H4 (cell line): ENCODE data around the gene ZRANB1. TPM values are rescaled to one million over a fixed set of nuclear protein-coding genes. Genes with fewer than 3 reads are reported as not detected.

Source experiments
- DNase-seq: peaks from one replicate; pipeline ENCODE4 v3.0.0-alpha.2; 2015; ENCODE audit warnings: low spot score
- total RNA-seq: library from RNA; depleted of rRNA; stranded (reverse); fragments of >200 nt; shearing (Covaris generic); gene quantifications from 2 replicates; pipeline ENCODE4 v1.2.3, GENCODE V29; 2014

ZRANB1 gene
- total RNA-seq, 1 experiment from 2014 or later, result 22.2 TPM

GRCh38 chr10:124921261-124921660, 20.7 kb upstream of the ZRANB1 start:
- no peak for DNase-seq

DNA sequence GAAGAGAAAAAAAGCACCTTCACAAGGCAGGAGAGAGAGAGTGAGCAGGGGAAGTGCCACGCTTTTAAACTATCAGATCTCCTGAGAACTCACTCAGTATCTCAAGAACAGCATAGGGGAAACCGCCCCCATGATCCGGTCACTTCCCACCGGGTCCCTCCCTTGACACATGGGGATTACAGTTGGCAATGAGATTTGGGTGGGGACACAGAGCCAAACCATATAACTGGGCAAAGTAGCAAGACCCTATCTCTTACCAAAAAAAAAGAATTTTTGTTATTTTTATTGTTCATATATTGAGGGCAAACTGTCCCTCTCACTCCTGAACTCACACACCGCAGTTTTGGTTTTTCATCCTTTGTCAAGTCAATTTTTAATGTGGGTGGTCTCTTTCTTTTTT, 18.2 kb upstream of the ZRANB1 start:
- no peak for DNase-seq

DNA sequence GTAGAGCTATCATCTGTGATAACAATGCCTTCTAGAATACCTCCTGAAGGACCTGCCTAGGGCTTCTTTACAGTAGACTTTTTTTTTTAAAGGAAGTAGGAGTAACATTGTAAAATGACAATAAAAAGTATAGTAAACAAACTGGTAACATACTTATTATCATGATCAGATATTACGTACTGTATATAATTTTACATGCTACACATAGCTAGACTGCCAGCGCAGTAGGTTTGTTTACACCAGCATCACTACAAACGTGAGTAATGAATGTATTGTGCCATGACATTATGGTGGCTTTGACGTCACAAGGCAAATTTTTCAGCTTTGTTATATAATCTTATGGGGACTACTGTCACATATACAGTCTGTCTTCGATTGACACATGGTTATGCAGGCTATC, 15.4 kb upstream of the ZRANB1 start:
- no peak for DNase-seq

DNA sequence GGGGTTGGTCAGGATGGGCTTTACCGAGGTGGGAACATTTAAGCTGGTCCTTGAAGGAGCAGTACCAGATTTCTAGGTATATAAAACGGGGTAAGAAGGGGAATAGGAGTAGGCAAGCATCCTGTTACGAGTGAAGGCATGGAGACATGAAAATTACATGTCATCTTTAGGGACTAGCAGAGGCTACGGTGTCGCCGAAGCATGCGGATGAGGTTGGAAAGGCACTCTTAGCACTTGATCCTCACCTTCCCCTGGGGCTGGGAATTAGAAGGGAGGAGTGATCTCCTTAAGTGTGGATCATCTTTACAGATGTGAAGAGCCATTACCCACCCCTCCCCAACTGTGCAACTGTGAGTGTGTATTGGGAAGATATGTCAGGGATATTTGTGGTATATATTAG, 13.8 kb upstream of the ZRANB1 start:
- no peak for DNase-seq

- DNase-seq, result no peak
Observed at GRCh38 chr10:124928545-124928944, 13.4 kb upstream of the ZRANB1 start.

GRCh38 chr10:124935946-124936345, 6.0 kb upstream of the ZRANB1 start:
- no peak for DNase-seq

DNA sequence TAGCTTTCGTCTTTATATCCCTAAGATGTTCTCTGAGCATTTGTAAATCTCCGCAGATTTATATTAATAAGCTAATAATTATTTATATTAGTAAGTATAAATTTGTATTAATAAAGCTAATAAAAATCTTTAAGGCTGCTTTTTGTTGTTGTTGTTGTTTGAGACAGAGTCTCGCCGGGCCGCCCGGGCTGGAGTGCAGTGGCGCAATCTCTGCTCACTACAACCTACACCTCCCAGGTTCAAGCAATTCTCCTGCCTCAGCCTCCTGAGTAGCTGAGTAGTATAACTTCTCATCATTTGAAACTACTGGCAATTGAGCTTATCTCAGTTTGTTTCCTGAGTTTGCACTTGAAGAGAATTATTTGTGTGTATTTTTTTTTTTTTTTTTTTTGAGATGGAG, 5.1 kb upstream of the ZRANB1 start:
- DNase-seq, result no peak

GRCh38 chr10:124939290-124939689, 2.6 kb upstream of the ZRANB1 start:
- no peak for DNase-seq

DNA sequence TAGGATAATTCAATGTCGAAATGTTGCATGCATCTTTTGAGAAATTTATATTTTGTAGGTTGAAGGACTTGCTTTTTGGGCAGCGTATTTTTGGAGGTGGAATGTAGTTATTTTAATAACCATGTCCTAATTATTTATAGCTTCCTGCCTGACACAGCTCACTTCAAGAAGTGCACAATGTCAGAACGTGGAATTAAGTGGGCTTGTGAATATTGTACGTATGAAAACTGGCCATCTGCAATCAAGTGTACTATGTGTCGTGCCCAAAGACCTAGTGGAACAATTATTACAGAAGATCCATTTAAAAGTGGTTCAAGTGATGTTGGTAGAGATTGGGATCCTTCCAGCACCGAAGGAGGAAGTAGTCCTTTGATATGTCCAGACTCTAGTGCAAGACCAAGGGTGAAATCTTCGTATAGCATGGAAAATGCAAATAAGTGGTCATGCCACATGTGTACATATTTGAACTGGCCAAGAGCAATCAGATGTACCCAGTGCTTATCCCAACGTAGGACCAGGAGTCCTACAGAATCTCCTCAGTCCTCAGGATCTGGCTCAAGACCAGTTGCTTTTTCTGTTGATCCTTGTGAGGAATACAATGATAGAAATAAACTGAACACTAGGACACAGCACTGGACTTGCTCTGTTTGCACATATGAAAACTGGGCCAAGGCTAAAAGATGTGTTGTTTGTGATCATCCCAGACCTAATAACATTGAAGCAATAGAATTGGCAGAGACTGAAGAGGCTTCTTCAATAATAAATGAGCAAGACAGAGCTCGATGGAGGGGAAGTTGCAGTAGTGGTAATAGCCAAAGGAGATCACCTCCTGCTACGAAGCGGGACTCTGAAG, 620 bp downstream of the ZRANB1 start:
- no peak for DNase-seq

- peak; percentile 51 for DNase-seq
Observed at GRCh38 chr10:124943301-124944092, 1.6 kb downstream of the ZRANB1 start.

GRCh38 chr10:124944982-124945381, 3.1 kb downstream of the ZRANB1 start:
- no peak for DNase-seq

DNA sequence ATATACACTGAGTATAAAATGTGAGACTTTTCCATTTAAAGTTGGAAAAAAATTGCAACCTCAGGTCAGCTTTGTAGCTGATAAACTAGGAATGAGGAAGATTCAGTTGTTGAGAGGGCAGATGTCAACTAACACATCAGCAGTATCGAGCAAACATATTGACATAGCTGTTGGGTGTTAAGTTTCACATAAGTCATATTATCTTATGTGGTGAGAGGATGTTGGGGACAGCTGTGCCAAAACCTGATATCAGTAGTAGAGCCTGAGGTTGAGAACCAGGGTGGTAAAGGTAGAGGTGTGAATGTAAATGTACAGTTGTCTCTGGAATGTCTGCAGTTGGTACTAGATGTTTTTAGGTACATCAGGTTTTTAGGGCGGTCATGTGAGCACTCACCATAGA, 5.0 kb downstream of the ZRANB1 start:
- no peak for DNase-seq

GRCh38 chr10:124949543-124949942, 7.6 kb downstream of the ZRANB1 start:
- DNase-seq, result no peak

DNA sequence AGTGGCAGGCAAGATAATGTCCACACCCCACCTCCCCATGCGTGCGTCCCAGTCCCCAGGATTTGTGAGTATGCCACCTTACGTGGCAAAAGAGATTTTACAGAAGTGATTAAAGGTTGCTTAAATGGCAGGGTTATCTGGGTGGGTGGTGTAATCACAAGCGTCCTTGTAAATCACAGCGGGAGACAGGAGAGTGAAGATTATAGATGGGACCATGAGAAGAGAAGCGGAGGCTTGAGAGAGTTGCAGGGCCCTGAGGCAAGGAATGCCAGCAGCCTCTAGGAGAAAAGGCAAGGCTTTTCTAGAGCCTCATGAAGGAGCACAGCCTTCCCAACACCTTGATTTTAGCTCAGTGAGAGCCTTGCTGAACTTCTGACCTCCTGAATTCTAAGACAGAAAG, 10.2 kb downstream of the ZRANB1 start:
- no peak for DNase-seq

DNA sequence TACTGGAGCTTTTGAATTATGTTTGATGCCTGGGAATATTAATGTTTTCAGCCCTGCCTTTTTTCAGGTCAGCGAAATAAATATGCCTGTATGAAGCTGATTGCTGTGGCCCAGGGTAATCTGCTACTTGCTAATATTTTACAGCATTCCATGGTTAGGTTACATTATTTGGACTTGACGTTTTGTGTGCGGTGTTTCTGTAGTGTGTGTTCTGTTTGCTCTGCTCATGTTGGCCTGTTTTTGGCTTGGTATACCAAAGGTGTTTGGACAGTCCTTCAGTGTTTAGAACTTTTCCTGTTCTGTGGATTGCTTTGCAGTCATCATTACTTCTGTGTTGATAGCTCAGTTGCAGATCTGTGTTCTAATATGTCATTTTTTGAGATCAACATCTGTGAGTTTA, 11.5 kb downstream of the ZRANB1 start:
- DNase-seq, result no peak

- DNase-seq, result no peak
Observed at GRCh38 chr10:124955243-124955642, 13.3 kb downstream of the ZRANB1 start.

- no peak for DNase-seq
Observed at GRCh38 chr10:124955868-124956267, 13.9 kb downstream of the ZRANB1 start.

DNA sequence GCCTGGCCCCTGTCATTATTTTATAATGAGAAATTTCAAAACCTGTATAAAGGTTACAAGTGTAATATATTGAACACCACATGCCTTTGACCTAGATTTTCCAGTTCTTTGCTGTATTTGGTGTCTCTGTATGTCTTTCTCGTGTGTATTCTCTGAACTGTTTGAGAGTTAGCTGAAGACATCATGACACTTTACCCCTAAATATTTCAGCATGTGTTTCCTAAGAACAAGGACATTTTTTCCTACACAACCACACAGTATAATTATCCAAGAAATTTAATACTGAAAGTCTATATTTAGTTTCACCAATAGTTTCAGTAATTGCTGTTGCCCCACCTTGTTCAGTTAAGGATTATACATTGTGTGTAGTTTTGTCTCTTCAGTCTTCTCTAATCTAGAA, 14.8 kb downstream of the ZRANB1 start:
- DNase-seq, result no peak

DNA sequence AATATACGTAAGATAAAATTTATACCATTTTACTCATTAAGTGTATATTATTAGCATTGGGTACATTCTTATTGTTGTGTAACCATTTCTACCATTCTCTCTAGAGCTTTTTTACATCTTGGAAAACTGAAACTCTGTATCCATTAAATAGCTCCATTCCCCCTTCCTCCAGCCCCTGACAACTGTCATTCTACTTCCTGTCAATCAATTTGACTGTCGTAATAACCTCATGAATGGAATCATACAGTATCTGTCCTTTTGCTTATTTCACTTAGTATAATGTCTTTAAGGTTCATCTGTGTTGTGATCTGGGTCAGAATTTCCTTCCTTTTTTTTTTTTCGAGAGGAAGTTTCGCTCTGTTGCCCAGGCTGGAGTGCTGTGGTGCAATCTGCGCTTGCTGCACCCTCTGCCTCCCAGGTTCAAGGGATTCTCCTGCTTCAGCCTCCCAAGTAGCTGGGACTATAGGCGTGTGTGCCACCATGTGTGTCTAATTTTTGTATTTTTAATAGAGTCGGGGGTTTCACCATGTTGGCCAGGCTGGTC, 15.6 kb downstream of the ZRANB1 start:
- DNase-seq, result no peak

DNA sequence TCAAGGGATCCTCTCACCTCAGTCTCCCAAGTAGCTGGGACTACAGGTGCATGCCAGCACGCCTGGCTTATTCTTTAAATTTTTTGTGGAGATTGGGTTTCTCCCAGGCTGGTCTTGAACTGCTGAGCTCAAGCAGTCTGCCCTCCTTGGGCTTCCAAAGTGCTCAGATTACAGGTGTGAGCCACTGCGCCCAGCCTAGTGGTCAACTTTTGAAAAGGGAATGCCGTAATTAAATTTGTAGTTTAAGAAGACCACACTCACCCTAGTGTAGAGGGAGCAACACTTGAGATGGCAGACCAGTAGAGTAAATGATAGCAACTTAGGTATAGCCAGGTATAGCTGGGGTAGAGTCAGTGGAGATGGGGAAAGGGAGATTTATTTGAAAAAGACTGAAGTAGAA, 17.6 kb downstream of the ZRANB1 start:
- DNase-seq, result no peak

DNA sequence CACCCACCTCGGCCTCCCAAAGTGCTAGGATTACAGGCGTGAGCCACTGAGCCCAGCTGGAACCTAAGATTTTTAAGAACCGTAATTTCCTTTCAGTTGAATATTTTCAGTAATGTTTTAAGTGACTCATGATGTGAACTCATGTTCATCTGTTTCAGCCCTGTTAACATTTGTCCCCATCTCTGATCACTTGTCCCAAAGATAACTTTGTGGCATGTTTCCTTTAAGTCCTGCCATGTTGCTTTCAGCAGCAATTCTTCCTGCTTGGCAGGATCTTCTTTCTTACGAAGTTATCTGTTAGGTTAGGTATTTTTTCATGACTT, 19.3 kb downstream of the ZRANB1 start:
- no peak for DNase-seq

DNA sequence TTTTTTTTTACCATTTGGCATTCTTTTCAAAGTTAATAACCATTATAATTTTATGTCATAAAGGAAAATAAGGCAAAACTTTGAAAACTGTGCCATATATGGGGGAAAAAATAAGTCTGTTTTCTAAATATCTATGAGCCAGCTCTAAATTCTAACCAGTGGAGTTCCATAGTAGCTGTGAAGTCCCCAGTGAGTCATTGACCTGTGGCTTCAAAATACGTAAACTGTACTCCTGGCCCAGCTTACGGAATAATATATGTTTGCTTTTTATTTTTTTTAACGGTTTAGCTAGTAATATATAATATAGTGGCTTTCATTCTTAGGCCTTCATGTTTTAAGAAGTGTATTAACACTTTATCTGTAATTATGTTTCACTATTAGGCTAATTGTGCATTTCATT, 20.5 kb downstream of the ZRANB1 start:
- DNase-seq, result no peak
